HG03280 (cell line): ENCODE measurements around the gene SLC7A4.
"Not testable (repeated sequence)": the region's sequence is repeated elsewhere in the genome, so short reads cannot be mapped to it uniquely, and the experiment has no call there.

Source experiments
- ATAC-seq: cut with Tn5 transposase; IDR thresholded peaks from one replicate; pipeline ENCODE4 v1.9.1; 2021; ENCODE audit warnings: mild to moderate bottlenecking, moderate library complexity; ENCODE audit not compliant: unreplicated experiment

Gene SLC7A4

GRCh38 chr22:21043860-21044535, 11.6 kb upstream of the SLC7A4 start:
- ATAC-seq: no peak

- no peak for ATAC-seq
Measured at GRCh38 chr22:21042978-21043859, 10.9 kb upstream of the SLC7A4 start.

- ATAC-seq: no peak
Measured at GRCh38 chr22:21041937-21042336, 9.6 kb upstream of the SLC7A4 start.

- ATAC-seq: not testable (repeated sequence)
Measured at GRCh38 chr22:21039158-21039557, 6.8 kb upstream of the SLC7A4 start.

GRCh38 chr22:21038405-21038804, 6.0 kb upstream of the SLC7A4 start:
- ATAC-seq: no peak

DNA sequence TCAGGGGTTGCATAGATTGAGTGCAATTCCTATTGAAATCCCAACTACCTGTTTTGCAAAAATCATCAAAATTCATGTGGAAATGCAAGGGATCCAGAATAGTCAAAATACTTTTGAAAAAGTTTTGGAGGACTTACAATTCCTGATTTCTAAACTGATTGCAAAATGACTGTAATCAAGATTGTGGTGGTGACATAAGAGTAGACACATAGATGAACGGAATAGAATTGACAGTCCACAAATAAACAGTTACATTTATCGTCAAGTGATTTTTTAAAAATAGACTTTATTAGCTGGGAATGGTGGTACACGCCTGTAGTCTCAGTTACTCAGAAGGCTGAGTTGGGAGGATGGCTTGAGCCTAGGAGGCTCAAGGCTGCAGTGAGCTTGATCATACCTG, 2.6 kb upstream of the SLC7A4 start:
- no peak for ATAC-seq

DNA sequence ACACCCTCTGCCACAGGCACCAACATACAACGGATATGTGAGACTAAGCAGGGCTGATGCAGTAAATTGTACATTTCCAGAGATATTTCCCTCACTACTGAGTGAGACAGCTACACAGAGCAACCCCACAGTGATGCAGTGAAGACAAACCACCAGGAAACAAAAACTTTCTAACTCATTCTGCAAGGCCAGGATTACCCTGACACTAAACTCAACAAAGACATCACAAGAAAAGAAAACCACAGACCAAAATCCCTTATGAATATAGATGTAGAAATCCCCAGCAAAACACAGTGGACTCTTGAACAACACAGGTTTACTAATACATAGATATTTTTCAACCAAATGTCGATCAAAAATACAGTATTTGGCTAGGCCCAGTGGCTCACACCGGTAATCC, 1.5 kb upstream of the SLC7A4 start:
- no peak for ATAC-seq

DNA sequence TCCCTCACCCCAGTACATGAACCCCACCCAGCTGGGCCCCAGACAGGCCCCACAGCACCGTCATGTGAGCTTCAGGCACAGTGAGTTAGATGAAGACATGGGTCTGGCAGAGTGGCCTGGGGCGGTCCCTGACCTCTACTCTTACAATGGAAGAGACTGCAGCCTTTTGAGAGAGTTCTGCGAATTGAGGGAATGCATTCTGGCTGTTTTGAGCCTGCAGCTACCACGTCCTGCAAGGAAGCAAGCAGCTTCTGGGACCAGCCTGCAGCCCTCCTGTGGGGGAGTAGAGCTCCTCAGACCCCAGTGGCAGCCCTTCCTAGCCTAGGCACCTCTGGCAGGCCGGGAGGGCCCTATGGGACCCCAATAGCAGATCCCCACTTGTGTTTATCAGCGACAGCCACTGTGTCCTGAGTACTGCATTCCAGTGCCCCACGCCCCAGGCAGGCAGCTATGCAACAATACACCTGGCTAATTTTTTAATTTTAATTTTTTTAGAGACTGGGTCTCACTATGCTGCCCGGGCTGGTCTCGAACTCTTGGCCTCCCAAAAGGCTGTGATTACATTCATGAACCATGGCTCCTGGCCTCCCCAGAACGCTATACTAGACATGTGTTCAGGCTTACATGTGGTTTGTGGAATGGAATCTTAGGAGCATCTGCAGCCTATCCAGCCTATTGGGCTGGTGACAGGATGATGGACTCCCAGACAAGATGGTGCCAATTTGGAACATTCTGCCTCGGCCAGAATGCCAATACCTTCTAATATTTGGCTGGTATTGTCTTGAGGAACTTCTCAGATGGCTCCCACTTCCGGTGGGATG, 717 bp upstream of the SLC7A4 start:
- ATAC-seq: no peak

DNA sequence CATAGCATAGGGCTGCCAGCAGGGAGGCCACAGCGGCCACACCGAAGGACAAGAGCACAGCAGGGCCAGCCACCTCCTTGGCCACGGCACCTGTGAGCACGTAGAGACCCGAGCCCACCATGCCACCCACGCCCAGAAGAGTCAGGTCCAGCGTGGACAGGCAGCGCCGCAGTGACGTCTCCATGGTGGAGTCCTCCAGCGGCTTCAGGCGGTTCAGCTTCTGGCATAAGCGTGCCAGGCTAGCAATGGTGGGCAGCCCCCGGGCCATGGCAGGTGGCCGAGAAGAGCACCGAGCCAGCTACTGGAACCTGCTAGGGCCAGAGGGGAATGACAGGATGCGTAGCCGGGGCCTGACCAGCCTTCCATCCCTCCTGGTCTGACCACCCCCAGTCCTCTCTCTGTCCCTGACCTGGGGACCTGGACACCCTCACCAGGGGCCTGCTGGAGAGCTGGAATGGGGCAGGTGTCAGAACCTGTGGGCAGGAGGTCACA, 770 bp downstream of the SLC7A4 start:
- no peak for ATAC-seq

- no peak for ATAC-seq
Measured at GRCh38 chr22:21030621-21031544, 1.5 kb downstream of the SLC7A4 start.

DNA sequence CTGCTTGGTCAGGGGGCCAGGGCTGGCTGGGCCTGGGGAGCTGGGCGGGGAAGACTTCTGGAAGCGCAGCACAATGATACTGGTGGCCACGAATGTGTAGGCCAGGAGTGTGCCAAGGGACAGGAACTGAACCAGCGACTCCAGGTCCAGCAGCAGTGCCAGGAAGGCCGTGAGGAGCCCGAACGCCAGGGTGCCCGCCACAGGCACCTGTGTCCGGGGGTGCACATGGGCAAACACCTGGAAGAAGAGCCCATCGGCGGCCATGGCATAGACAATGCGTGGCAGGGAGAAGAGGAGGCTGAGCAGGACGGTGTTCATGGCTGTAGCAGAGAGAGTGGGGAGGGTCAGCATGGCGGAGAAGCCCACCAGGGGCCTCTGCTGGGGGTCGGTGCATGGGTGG, 2.3 kb downstream of the SLC7A4 start:
- ATAC-seq: no peak

DNA sequence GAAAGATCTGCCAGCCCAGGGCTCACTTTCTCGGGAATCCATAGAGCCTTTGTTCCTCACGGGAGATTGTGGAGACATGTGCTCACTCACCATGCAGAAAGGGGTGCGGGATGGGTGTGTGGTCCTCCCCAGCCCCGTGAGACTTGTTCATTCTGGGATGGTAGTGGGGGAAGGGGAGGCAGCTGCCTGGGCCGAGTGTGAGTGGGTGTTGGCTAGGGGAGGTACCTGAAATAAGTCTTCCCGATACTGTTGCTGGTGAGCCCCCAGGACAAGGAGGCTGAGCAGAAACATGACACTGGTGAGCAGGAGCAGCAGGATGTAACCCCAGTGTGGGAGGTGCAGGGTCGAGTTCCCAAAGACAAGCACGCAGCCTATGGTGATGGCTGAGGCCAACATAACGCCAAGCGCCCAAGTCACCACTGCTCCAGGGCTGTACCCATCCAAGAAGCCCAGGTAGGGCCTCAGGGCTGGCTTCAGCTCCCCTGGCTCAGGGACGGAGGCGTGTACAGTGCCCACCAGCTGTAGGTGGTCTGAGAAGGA, 2.8 kb downstream of the SLC7A4 start:
- no peak for ATAC-seq

GRCh38 chr22:21028277-21029251, 3.8 kb downstream of the SLC7A4 start:
- no peak for ATAC-seq

DNA sequence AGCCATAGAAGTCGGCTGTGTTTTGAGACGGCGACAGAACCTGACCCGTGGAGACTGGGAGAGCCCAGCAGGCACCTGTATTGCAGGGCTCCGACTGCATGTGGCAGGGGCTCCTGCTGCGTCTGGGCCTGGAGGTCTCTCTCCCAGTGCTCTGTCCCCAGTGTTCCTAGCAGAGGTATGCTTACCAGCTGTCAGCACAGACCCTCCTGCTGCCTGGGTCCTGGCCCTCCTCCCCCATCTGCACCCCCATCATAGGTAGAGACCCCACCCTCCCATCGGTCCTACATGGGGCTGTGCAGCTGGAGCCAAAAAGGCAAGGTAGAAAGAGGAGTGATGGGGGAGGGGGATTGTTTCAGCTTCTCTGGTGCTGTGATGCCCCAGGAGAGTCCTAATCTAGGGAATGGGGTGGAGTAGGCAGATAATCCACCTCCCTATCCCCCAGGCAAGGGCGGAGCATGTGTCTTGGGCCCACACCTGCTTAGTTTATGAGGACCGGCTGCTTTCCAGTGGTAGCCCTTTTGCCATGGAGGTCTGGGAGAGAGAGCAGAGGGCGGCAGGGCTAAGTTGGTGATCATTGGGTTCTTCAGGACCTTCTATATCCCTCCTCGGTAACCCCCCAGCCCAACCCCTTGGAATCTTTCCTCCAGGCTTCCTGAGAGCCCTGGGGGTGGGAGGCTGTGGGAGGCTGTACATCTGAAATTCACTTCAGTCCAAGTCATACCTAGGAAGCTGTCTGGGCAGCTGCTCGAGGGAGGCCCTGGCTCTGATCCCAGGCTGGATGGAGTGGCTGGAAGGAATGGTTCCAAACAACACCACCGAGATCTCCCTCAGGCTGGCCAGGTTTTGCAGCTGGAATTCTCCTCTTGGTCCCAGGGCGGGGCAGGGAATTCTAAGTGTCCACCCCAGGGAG, 5.3 kb downstream of the SLC7A4 start:
- ATAC-seq: no peak

GRCh38 chr22:21025763-21026755, 6.3 kb downstream of the SLC7A4 start:
- ATAC-seq: no peak

DNA sequence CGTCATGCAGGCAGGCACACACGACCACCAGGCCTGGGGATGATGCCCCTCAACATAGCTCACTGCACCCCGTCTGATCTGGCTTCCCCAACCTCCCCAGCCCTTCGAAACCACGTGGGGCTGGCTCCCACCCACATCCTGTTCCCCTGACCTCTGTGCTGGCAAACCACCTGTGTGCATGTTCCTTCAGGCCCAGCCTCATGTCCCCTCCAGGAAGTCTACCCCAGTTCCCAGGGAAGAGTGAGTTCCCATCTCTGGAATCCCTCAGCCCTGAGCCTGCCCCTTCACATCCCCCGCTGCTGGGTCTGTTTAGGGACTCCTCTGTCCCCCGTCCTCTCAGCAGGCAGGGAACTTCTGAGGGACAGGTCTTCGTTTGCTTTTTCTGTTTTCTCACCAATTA, 7.1 kb downstream of the SLC7A4 start:
- no peak for ATAC-seq
